Memory B cell (primary cell): ENCODE results near the gene USP30.
"Not testable (repeated sequence)": the region's sequence is repeated elsewhere in the genome, so short reads cannot be mapped to it uniquely, and the experiment has no call there.

Source experiments
- ATAC-seq: fragments of 150-1000 bp; cut with Tn5 transposase; 2 replicates; pipeline ENCODE4 v1.10.0; 2021; ENCODE audit warnings: low read depth, mild to moderate bottlenecking, moderate library complexity
- DNase-seq, 2 donors: peaks; one replicate each; pipeline ENCODE4 v3.0.0; 2022; ENCODE audit warnings: low spot score in 2 of 2
- H3K27ac Mint-ChIP-seq: one replicate; pipeline ENCODE4 v1.8.0; 2022; ENCODE audit warnings: mild to moderate bottlenecking, moderate library complexity, mixed read lengths
- H3K27me3 Mint-ChIP-seq: one replicate; pipeline ENCODE4 v1.8.0; 2022; ENCODE audit warnings: mixed read lengths
- H3K36me3 Mint-ChIP-seq: one replicate; pipeline ENCODE4 v1.8.0; 2022; ENCODE audit warnings: mild to moderate bottlenecking, mixed read lengths
- H3K4me1 Mint-ChIP-seq: one replicate; pipeline ENCODE4 v1.8.0; 2022; ENCODE audit warnings: mixed read lengths
- H3K4me3 Mint-ChIP-seq: one replicate; pipeline ENCODE4 v1.8.0; 2022; ENCODE audit warnings: mild to moderate bottlenecking, moderate library complexity, mixed read lengths
- H3K9me3 Mint-ChIP-seq: one replicate; pipeline ENCODE4 v1.8.0; 2022; ENCODE audit warnings: mixed read lengths

The USP30 gene

DNA sequence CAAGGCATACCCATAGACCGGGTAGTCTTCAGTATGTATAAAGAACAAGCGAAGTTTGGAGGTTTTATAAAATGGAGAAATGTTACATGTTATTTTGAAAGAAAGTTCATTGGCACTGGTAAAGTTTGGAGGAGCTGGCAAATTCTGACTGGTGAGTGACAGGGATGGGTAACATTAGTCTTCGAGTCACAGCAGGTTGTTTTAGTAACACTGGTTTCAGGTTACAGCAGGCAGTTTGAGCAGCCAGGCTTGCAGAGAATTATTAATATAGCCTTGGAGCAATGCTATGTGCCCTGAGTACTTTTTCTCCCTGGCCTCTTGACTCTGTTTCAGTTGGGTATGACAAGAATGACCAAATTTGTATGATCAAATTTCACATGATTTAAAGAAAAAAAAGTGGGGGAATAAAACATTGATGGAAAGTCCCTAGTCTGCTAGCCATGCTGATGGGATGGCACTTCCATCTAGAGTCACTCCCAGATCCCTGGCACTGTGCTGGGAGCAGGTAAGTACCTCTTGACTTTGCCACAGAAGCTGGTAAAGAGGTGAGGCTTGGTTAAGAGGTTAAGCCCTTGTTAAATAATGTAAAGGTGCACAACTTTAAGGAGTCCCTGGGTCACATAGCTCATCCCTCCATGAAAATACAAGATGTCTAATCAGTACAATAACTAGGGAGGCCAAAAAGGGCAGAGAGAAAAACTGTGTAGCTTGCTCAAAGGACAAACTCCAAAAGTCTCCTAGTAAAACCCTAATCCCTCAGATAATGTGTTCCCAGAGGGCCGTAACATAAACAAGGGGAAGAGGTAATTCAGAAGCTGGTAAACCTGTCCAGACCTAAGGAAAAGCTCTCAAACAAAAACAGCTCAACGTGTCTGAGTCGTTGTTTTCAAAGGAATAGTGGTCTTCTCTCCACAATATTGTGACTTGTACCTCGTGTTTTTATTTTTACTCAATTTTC, 18.9 kb upstream of the USP30 start:
- ATAC-seq (no peak), DNase-seq (no peak)
- peaks cover 12% of the 10 kb centered on the region for H3K9me3 Mint-ChIP-seq
- H3K4me1 Mint-ChIP-seq: no peaks in the 10 kb centered on the region
- no peak overlapping the region for H3K27ac Mint-ChIP-seq
- no peak overlapping the region for H3K4me3 Mint-ChIP-seq
- peaks cover 18% of the 10 kb centered on the region for H3K27me3 Mint-ChIP-seq
- peaks cover 3% of the 10 kb centered on the region for H3K36me3 Mint-ChIP-seq

DNA sequence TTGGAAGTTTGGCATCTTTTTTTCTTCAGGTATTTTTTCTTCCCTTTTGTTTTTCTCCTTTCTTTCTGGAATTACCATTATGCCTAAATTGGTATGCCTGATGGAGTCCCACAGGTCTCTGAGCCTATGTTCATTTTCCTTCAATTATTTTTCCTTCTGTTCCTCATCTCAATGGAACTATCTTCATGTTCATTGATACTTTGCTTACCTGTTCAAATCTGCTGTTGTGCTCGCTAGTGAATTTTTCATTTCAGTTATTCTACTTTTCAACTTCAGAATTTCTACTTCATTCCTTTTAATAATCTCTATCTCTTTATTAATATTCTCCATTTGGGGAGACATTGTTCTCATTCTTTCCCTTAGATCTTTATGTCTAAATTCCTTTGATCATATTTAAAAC, 15.4 kb upstream of the USP30 start:
- H3K27ac Mint-ChIP-seq: no peak overlapping the region
- H3K36me3 Mint-ChIP-seq: peaks cover 3% of the 10 kb centered on the region
- H3K4me1 Mint-ChIP-seq: no peaks in the 10 kb centered on the region
- ATAC-seq (no peak), DNase-seq (no peak)
- H3K4me3 Mint-ChIP-seq: no peak overlapping the region
- peaks cover 2% of the 10 kb centered on the region for H3K27me3 Mint-ChIP-seq
- peaks cover 12% of the 10 kb centered on the region for H3K9me3 Mint-ChIP-seq

DNA sequence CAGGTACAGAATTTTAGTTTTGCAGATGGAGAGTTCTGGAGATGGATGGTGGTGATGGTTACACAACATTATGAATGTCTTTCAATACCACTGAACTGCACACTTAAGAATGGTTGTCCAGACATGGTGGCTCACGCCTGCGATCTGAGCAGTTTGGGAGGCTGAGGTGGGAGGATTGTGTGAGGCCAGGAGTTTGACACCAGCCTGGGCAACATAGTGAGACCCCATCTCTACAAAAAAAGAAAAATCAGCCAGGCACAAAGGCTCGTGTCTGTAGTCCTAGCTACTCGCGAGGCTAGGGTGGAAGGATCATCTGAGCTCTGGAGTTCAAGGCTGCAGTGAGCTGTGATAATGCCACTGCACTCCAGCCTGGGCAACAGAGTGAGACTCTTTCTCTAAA, 8.1 kb upstream of the USP30 start:
- H3K27ac Mint-ChIP-seq: no peak overlapping the region
- ATAC-seq: no peak
- H3K4me3 Mint-ChIP-seq: no peak overlapping the region
- H3K4me1 Mint-ChIP-seq: no peaks in the 10 kb centered on the region
- H3K36me3 Mint-ChIP-seq: peaks cover 2% of the 10 kb centered on the region
- no peak for DNase-seq
- H3K9me3 Mint-ChIP-seq: no peaks in the 10 kb centered on the region
- H3K27me3 Mint-ChIP-seq: peaks cover 4% of the 10 kb centered on the region

DNA sequence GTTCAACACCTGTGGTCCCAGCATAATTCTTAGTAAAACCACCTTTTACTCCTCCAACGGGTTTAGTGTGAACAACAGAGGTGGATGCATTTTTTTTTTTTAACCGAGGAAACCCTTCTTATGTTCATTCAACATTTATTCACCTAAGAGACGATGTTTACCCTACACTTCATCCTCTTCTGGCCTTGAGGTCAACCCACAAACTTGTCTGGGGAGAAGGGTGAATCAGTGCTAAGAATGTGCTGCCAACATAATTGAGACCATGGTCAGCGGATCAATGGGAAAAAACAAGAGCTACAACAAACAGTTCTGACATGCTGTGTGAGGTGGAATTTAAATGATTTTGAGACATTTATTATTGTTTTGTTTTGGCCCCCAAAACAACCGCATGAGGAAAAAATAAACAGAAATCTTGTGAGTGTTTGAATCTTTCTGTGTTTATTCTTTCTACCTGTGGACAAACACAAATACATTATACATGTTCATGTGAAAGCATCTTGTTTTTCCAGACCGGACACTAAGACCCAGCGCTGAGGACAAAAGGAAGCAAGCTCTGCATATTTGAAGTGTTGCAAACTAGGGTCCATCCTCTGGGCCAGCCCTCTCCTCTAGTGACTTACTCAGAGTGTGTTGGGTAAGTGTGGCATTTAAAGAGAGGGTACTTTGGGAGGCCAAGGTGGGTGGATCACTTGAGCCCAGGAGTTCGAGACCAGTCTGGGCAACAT, 5.1 kb upstream of the USP30 start:
- H3K9me3 Mint-ChIP-seq: no peaks in the 10 kb centered on the region
- no peak overlapping the region for H3K4me3 Mint-ChIP-seq
- peaks cover 3% of the 10 kb centered on the region for H3K4me1 Mint-ChIP-seq
- H3K27me3 Mint-ChIP-seq: peaks cover 4% of the 10 kb centered on the region
- ATAC-seq (no peak), DNase-seq (no peak)
- no peak overlapping the region for H3K27ac Mint-ChIP-seq
- H3K36me3 Mint-ChIP-seq: peaks cover 3% of the 10 kb centered on the region

DNA sequence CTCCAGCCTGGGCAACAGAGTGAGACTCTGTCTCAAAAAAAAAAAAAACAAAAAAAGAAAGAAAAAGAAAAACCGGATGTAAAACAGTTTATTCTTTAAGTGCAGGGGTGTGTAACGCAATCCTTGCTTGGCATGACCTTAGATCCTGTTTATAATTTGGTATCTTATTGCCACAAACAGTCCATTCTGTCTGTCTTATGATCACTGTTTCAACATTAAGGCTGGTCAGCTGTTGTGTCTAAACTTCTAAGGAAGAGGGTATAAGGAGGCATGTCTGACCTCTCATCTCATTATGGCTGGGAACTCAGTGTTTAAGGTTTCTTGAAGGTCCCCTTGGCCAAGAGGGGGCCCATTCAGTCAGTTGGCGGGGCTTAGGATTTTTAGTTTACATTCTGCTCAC, 3.7 kb upstream of the USP30 start:
- H3K27me3 Mint-ChIP-seq, H3K27ac Mint-ChIP-seq, ATAC-seq, DNase-seq, H3K9me3 Mint-ChIP-seq, H3K4me3 Mint-ChIP-seq, H3K36me3 Mint-ChIP-seq: not testable (repeated sequence)
- peaks cover 12% of the 10 kb centered on the region for H3K4me1 Mint-ChIP-seq

DNA sequence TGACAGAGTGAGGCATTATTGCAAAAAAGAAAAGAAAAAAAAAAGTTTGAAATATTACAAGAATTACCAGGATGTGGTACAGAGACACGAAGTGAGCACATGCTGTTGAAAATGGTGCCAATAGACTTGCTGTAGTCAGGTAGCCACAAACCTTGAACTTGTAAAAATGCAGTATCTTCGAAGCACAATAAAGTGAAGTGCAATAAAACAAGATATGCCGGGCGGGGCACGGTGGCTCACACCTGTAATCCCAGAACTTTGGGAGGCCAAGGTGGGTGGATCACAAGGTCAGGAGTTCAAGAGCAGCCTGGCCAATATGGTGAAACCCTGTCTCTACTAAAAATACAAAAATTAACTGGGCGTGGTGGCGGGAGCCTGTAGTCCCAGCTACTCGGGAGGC, 2.6 kb upstream of the USP30 start:
- H3K27me3 Mint-ChIP-seq, H3K36me3 Mint-ChIP-seq, H3K27ac Mint-ChIP-seq, DNase-seq, H3K9me3 Mint-ChIP-seq, H3K4me3 Mint-ChIP-seq, ATAC-seq: not testable (repeated sequence)
- peaks cover 15% of the 10 kb centered on the region for H3K4me1 Mint-ChIP-seq

DNA sequence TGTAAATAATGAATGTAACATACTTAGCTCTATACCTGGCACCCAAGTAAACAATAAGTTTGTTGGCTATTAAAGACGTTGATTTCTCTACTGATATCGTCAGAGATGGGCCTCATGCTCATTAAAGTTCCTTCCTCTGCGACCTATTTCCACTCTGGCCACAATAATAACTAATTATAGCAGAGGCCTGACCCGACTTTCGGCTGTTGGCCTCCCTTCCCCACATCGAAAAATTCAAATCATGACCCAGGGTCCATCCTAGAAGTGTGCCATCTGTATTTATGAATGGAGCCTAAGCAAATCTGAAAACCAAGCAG, 321 bp upstream of the USP30 start:
- Mint-ChIP-seq H3K4me3 (peak overlapping the region; percentile 99), H3K9me3 (no peaks in the 10 kb centered on the region), H3K4me1 (peaks cover 17% of the 10 kb centered on the region), H3K27me3 (no peaks in the 10 kb centered on the region), H3K36me3 (peaks cover 5% of the 10 kb centered on the region), H3K27ac (peak overlapping the region; percentile 99)
- DNase-seq: no peak
- ATAC-seq: no peak

DNA sequence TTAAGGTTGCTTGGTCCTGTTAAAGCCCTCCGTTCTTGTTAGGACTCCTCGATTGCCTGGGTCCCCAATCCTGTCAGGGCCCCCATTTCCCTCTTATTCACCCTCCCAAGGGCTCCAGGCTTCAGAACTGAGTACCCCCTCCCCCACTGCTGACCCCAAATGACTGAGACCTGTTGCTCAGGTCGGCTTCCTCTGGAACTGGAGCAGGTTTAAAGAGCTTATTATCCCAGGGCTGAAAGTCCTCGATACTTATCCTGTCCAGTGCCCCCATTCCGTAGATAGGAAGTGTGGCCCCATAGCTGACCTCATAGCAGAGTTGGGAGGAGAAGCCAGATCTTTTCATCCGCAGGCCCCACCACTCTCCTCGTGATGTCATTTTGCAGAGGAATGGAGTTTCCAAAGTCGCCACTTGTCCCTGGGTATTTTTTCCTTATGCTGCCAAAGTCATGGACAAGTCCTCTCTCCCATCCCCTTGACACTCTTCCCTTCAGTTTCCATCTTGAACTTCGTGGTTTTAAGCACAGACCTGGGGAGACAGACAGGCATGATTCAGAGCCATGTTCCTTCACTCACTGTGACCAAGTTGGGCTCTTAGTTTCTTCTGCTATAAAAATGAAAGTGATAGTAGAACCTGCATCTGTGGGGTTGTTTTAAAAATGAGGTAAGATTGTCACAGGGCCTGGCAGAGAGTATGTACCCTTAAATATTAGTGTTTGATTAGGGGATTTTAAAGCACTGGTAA, 1.2 kb downstream of the USP30 start:
- H3K9me3 Mint-ChIP-seq: no peaks in the 10 kb centered on the region
- ATAC-seq: peak; percentile 66
- H3K4me3 Mint-ChIP-seq: peak overlapping the region; percentile 99
- peaks cover 9% of the 10 kb centered on the region for H3K36me3 Mint-ChIP-seq
- peak overlapping the region; percentile 99 for H3K27ac Mint-ChIP-seq
- DNase-seq: peak in 1 of 2 donors; percentile 38
- H3K4me1 Mint-ChIP-seq: peaks cover 17% of the 10 kb centered on the region
- H3K27me3 Mint-ChIP-seq: no peaks in the 10 kb centered on the region

DNA sequence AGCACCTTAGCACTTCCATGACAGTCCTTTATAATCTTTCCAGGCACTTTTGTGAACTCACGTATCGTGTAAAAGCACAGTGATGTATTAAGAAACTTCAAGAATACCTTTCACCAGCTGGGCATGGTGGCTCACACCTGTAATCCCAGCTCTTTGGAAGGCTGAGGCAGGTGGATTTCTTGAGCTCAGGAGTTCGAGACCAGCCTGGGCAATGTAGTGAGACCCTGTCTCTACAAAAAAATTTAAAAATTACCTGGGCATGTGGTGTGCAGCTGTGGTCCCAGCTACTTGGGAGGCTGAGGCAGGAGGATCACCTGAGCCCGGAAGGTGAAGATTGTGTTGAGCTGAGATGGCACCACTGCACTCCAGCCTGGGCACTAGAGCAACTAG, 1.7 kb downstream of the USP30 start:
- not testable (repeated sequence) for H3K36me3 Mint-ChIP-seq, DNase-seq, H3K9me3 Mint-ChIP-seq, H3K27me3 Mint-ChIP-seq
- Mint-ChIP-seq H3K4me3 (peak overlapping the region; percentile 99), H3K27ac (peak overlapping the region; percentile 99), H3K4me1 (peaks cover 17% of the 10 kb centered on the region)
- ATAC-seq: peak; percentile 5

DNA sequence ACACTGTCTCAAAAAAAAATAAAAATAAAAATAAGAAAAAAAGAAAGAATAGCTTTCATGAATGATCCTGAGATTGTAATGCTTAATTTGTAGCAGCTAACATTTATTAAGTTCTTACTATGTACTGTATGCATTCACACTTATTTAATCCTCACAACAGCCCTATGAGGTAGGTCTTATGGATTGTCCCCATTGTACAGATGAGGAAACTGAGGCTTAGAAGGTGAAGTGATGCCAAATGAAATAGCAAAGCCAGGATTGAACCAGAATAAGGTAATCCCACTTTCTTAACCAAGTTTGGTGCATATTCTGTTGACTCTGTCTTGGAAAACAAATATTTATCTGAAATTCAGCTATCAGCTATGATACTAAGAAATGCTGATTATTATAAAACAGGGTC, 2.1 kb downstream of the USP30 start:
- H3K4me3 Mint-ChIP-seq: no peak overlapping the region
- no peak for DNase-seq
- ATAC-seq: no peak
- H3K27me3 Mint-ChIP-seq: no peaks in the 10 kb centered on the region
- no peaks in the 10 kb centered on the region for H3K9me3 Mint-ChIP-seq
- H3K27ac Mint-ChIP-seq: peak overlapping the region; percentile 99
- H3K4me1 Mint-ChIP-seq: peaks cover 17% of the 10 kb centered on the region
- peaks cover 7% of the 10 kb centered on the region for H3K36me3 Mint-ChIP-seq

DNA sequence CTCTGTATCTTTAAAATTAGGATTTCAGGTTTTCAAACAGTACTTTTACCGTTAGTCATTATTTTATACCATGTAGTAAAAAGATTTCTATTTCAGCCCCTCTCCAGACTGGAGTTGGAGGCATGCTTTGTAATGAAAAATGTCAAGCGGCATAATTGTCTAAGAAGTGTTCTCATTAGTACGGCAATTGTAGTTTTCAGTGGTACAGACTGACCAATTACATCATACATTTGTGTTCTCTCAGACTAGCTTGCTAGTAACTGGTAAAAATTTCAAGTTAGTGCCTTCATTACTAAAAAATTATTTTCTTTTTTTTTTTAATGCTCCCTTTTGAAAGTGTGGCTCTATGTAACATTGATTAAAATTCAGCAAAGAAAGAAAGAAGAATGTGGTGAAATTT, 4.5 kb downstream of the USP30 start:
- H3K27ac Mint-ChIP-seq: no peak overlapping the region

DNA sequence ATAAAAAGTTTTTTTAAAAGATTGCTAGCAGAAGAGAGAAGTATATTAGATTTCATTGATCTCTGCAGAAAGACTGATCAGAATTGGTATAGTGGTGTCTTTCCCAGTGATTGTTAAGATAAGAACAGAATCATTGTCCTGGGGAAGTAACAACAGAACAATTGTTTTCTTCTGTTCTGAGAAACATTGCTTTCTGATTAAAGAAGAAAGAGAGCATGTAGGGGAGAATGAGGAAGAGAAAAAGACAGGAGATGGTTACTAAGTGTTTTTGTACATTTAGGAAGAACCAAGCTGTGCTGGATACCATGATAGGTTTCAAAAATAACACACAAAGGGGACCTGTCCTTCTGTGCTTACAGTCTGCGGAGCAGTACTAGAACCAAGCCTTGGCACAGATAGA, 5.0 kb downstream of the USP30 start:
- ATAC-seq (no peak), DNase-seq (no peak)
- Mint-ChIP-seq H3K9me3 (no peaks in the 10 kb centered on the region), H3K4me3 (no peak overlapping the region), H3K27ac (no peak overlapping the region), H3K4me1 (peaks cover 16% of the 10 kb centered on the region), H3K27me3 (no peaks in the 10 kb centered on the region), H3K36me3 (peaks cover 6% of the 10 kb centered on the region)

More for the DNA sequence above, 4.5 kb downstream of the USP30 start:
- H3K4me1 Mint-ChIP-seq: peaks cover 17% of the 10 kb centered on the region
- DNase-seq: no peak
- no peaks in the 10 kb centered on the region for H3K9me3 Mint-ChIP-seq
- peaks cover 7% of the 10 kb centered on the region for H3K36me3 Mint-ChIP-seq
- no peaks in the 10 kb centered on the region for H3K27me3 Mint-ChIP-seq
- no peak overlapping the region for H3K4me3 Mint-ChIP-seq
- ATAC-seq: no peak

DNA sequence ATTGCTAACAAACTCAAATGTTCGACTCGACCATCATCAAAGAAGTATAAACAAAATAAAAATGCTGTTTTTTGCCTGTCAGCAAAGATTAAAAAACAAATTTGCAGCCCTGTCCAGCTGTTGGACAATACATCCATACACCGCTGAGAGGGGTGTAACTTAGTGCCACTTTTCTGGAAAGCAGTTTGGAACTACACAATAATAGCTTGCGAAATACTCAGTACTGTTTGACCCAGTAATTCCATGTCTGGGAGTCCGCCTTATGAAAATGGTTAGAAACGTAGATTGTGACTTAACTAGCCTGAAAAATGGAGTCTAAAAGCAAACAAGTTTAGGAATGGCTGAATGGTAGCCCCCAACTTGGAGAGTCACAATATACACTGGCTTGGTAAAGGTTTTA, 6.4 kb downstream of the USP30 start:
- H3K9me3 Mint-ChIP-seq: no peaks in the 10 kb centered on the region
- peaks cover 8% of the 10 kb centered on the region for H3K36me3 Mint-ChIP-seq
- H3K4me1 Mint-ChIP-seq: peaks cover 6% of the 10 kb centered on the region
- ATAC-seq (no peak), DNase-seq (no peak)
- H3K27ac Mint-ChIP-seq: no peak overlapping the region
- no peak overlapping the region for H3K4me3 Mint-ChIP-seq
- no peaks in the 10 kb centered on the region for H3K27me3 Mint-ChIP-seq

DNA sequence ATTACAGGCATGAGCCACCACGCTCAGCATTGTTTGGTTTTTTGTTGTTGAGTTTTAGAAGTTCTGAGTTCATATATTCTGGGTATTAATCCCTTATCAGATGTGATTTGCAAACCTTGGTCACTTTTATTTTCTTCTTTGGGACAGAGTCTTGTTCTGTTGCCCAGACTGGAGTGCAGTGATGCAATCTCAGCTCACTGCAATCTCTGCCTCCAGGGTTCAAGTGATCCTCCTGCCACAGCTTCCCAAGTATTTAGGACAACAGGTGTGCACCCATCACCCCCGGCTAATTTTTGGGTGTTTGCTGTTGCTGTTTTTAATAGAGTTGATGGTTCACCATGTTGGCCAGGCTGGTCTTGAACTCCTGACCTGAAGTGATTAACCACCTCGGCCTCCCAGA, 11.8 kb downstream of the USP30 start:
- DNase-seq (no peak), ATAC-seq (no peak)
- H3K27ac Mint-ChIP-seq: no peak overlapping the region
- no peaks in the 10 kb centered on the region for H3K9me3 Mint-ChIP-seq
- no peak overlapping the region for H3K4me3 Mint-ChIP-seq
- H3K4me1 Mint-ChIP-seq: peaks cover 2% of the 10 kb centered on the region
- peaks cover 18% of the 10 kb centered on the region for H3K36me3 Mint-ChIP-seq
- no peaks in the 10 kb centered on the region for H3K27me3 Mint-ChIP-seq
